ENCODE measurements around the gene HK1.

HK1 gene

DNA sequence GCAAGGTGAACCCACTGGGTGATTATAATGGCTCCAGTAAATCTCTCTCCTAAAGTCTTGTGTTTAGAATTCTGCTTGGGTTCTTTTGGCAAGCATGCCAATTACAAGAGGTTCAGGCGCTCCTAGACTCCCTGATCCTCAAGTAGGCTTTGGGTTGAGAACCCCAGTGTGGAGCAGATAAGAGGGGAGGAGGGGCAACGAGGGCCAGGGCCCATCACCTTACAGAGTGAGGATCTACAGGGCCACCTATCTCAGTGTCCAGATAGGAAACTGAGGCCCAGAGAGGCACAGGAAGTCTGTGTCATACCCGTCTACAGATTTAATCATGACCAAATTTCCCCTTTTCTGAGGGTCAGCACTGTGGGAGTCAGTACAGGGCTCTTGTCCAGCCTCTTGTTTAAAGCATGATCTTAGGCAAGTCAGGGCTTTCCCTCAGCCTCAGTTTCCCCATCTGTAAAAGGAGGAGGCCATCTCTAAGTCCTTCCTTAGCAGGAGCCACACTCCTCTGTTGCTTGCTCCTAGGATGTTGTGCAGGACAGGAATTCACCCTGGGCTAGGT lies 134.0 kb downstream of the HK1 start:
- no peak overlapping the region for H3K27ac Mint-ChIP-seq (ENCODE audit: low read depth)
- H3K9me3 Mint-ChIP-seq, result no peaks in the 10 kb centered on the region
- ATAC-seq (replicated peaks; ENCODE audit: extremely low read depth, poor library complexity, severe bottlenecking) (no peak), DNase-seq (ENCODE audit: low spot score in 2 of 2) (no peak)
- peaks cover 4% of the 10 kb centered on the region for H3K36me3 Mint-ChIP-seq (ENCODE audit: insufficient read depth)
- peaks cover 10% of the 10 kb centered on the region for H3K27me3 Mint-ChIP-seq
- H3K4me3 Mint-ChIP-seq, result no peak overlapping the region
- peaks cover 15% of the 10 kb centered on the region for H3K4me1 Mint-ChIP-seq

DNA sequence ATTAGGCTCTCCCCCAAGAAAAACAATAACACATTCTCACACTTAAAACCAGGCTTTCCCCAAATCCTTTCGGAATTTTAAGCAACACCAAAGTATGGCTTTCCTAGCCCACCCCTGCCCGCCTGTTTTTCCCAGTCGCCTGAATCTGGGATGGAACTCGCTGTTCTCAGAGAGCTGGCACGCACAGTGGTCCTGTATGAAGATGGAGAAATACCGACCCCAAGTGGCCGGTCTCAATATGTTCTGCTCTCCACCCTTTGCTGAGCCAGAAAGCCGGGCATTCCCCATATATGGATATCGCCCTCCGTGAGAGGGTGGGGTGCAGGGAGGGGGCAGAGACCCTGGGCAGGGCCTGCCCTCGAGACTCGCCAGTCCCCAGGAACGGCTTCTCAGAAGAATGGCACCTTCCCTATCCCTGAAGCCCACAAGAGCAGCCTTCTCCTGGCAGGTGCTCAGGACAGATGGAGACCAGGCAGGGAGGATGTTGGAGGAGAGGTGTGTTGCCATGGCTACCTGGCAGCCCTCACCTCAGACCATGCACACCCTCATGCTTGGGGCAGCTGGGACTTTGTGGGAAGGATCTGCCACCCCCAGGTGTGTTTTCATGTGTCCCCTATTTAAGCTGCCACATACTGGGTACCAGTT lies 135.0 kb downstream of the HK1 start:
- peaks cover 2% of the 10 kb centered on the region for H3K36me3 Mint-ChIP-seq (ENCODE audit: insufficient read depth)
- H3K27me3 Mint-ChIP-seq, result peaks cover 10% of the 10 kb centered on the region
- ATAC-seq (replicated peaks; ENCODE audit: extremely low read depth, poor library complexity, severe bottlenecking) (no peak), DNase-seq (ENCODE audit: low spot score in 2 of 2) (no peak)
- no peak overlapping the region for H3K4me3 Mint-ChIP-seq
- H3K9me3 Mint-ChIP-seq, result no peaks in the 10 kb centered on the region
- H3K4me1 Mint-ChIP-seq, result peaks cover 7% of the 10 kb centered on the region
- H3K27ac Mint-ChIP-seq (ENCODE audit: low read depth), result no peak overlapping the region

DNA sequence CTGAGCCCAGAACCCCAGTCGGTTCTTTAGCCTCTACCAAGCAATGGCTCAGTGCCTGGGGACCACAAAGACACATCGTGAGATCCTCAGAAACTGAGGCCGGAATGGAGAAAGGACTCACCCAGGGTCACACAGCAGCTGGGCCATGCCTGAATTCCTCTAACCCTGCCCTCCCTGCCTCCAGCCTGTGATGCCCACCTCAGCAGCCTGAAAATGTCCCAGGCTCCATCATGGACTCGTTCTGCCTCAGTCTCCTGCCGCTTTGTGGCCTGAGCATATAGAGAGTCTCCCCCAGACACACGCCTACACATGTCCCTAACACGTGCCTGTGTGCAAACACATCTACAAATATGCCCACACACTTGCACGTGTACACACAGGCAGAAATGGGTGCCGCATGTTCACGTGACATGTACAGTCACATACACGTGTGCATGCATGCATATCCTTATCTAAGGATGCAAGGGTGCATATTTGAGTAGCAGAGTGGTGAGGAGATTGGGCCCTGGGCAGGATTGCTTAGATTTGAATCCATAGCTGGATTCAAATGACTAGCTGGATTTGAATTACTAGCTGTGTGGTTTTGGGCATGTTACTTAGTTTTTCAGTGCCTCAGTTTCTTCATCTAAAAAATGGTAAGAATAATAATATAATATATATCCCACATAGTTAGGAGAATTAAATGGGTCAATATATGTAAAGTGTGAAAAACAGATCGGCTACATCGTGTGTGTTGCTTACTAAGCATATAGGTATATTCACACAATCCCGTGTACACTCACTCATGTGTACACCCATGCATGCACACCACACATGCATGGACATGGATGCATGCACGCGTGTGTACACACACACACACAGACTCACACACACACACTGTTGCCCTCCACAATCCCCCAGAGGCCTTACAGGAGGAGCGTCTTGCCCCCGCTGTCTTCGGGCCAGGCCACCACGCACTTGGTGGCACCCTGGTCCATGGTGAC lies 136.0 kb downstream of the HK1 start:
- DNase-seq (ENCODE audit: low spot score in 2 of 2) (no peak), ATAC-seq (replicated peaks; ENCODE audit: extremely low read depth, poor library complexity, severe bottlenecking) (no peak)
- no peaks in the 10 kb centered on the region for H3K9me3 Mint-ChIP-seq
- no peak overlapping the region for H3K27ac Mint-ChIP-seq (ENCODE audit: low read depth)
- no peaks in the 10 kb centered on the region for H3K36me3 Mint-ChIP-seq (ENCODE audit: insufficient read depth)
- H3K4me3 Mint-ChIP-seq, result no peak overlapping the region
- peaks cover 10% of the 10 kb centered on the region for H3K27me3 Mint-ChIP-seq
- H3K4me1 Mint-ChIP-seq, result no peaks in the 10 kb centered on the region

DNA sequence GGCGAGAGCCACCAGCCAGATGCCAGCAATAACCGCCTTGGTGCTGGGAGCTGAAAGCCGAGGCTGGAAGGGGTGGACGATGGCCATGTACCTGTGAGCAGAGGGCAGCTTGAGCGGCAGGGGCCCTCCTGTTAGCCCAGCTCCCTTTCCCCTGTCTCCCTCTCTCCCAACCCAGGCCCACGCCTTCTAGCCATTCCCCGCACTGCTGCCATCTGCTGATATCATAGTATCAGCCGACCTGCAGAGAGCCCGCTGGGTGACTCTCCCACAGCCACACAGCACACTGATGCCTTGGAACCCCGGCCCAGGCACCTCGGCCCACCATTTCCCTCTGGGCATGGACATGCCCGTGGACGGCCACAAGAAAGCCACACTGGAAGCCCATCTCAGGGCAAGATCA lies 136.8 kb downstream of the HK1 start:
- no peak overlapping the region for H3K4me3 Mint-ChIP-seq
- no peak for ATAC-seq (replicated peaks; ENCODE audit: extremely low read depth, poor library complexity, severe bottlenecking)
- no peak overlapping the region for H3K27ac Mint-ChIP-seq (ENCODE audit: low read depth)

DNA sequence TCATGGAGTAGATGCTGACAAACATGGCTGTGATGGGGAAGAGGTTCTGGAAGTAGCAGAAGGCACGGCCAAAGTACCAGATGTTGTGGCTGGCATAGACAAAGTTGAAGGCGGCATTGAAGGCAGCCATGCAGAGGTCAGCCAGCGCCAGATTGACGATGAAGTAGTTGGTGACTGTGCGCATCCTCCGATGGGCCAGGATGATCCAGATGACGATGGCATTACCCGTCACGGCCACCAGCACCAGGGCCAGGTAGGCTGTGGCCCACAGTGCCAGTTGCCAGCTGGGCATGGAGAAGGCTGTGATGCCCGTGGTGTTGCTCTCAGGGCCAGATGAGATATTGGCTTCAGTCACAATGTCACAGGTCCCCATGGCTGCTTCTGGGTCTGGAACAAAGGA lies 137.7 kb downstream of the HK1 start:
- H3K27me3 Mint-ChIP-seq, result peaks cover 10% of the 10 kb centered on the region
- H3K27ac Mint-ChIP-seq (ENCODE audit: low read depth), result no peak overlapping the region
- ATAC-seq (replicated peaks; ENCODE audit: extremely low read depth, poor library complexity, severe bottlenecking), result no peak
- H3K4me1 Mint-ChIP-seq, result no peaks in the 10 kb centered on the region
- H3K4me3 Mint-ChIP-seq, result no peak overlapping the region
- no peaks in the 10 kb centered on the region for H3K9me3 Mint-ChIP-seq
- no peak for DNase-seq (ENCODE audit: low spot score in 2 of 2)
- H3K36me3 Mint-ChIP-seq (ENCODE audit: insufficient read depth), result no peaks in the 10 kb centered on the region

More for the DNA sequence above, 136.8 kb downstream of the HK1 start:
- Mint-ChIP-seq H3K4me1 (no peaks in the 10 kb centered on the region), H3K27me3 (peaks cover 10% of the 10 kb centered on the region), H3K9me3 (no peaks in the 10 kb centered on the region), H3K36me3 (ENCODE audit: insufficient read depth) (no peaks in the 10 kb centered on the region)
- no peak for DNase-seq (ENCODE audit: low spot score in 2 of 2)

DNA sequence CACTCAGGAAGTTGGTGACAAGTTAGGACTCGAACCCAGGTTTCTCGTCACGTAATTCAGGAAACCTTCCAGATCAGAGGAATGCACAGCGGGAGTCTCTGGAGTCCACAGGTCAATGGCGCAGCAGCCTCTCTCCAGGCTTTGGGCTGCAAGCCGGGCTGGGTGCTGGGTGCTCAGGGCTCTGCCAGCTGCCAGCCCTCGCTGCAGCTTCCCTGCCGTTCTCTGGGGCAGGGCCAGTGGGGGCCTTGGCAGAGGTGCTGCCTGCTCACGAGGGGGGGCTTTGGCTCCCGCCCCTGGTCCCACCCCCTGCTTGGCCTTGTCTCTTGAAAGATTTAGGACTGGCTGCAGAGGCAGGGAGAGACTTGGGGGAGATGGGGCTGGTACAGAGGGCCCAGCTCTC lies 138.4 kb downstream of the HK1 start, which contains the start of gene TACR2:
Gene TACR2 (minus strand): TSS at position 224 of the 400 bp plus-strand sequence. CDS start 595 bp downstream, outside the sequence.
- Mint-ChIP-seq H3K36me3 (ENCODE audit: insufficient read depth) (no peaks in the 10 kb centered on the region), H3K4me3 (no peak within 1 kb of the TSS), H3K27me3 (peaks cover 10% of the 10 kb centered on the region), H3K4me1 (no peaks in the 10 kb centered on the region), H3K27ac (ENCODE audit: low read depth) (no peak within 1 kb of the TSS), H3K9me3 (no peaks in the 10 kb centered on the region)
- DNase-seq (ENCODE audit: low spot score in 2 of 2) (no peak), ATAC-seq (replicated peaks; ENCODE audit: extremely low read depth, poor library complexity, severe bottlenecking) (no peak)

DNA sequence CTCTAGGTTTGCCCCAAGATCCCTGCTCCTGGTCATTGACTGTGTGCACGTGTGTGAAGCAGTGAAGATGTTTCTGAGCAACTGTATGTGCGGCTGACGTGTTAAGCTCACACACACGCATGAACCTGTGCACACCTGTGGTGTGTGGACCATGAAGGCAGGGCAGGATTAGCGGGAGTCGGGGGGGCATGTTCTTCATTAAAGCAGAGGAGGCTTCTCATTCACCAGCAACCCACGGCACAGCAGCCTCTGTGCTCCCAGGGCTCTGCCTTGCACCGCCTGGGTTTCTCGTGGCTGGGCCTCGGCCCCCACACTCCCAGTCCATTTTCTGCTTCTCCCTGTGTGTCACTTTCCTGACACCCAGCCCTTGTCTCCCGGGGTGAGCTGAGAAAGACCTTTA lies 139.2 kb downstream of the HK1 start:
- no peak for ATAC-seq (replicated peaks; ENCODE audit: extremely low read depth, poor library complexity, severe bottlenecking)
- H3K36me3 Mint-ChIP-seq (ENCODE audit: insufficient read depth), result no peaks in the 10 kb centered on the region
- DNase-seq (ENCODE audit: low spot score in 2 of 2), result no peak
- H3K27ac Mint-ChIP-seq (ENCODE audit: low read depth), result no peak overlapping the region
- no peaks in the 10 kb centered on the region for H3K4me1 Mint-ChIP-seq
- peaks cover 10% of the 10 kb centered on the region for H3K27me3 Mint-ChIP-seq
- H3K9me3 Mint-ChIP-seq, result no peaks in the 10 kb centered on the region
- H3K4me3 Mint-ChIP-seq, result no peak overlapping the region

DNA sequence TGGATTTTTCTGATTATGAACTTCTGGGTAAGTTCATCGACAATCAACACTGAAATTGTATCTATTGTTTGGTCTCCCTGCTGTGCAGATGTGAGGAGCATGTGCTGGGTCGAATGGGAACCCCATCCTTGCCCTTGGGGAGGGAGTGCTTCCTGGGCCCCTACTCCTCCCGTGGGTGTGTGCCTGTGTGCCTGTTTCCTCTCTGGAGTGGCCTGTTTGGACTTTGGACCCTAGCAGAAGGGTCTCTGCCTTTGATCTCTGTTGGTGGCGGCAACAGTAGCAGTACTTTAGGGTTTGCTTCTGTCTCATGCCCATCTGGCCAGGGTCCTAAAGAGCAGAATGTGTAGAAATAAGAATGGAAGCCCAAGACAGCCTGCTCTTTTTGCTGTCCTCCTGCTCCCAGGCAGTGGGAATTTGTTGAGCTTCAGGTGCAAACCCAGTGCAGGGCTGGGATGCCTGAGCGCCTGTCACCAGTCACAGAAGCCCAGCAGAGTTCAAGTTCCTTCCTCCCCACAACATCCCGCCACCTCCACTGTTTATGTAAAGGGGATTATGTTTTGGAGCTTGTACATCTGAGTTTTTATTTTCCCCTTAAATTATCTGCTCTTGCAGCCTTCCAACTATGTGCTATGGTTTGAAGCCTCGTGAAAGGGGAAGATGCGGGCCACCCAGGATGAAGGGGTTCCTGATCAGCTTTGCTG lies 139.9 kb downstream of the HK1 start:
- no peak overlapping the region for H3K27ac Mint-ChIP-seq (ENCODE audit: low read depth)
- DNase-seq (ENCODE audit: low spot score in 2 of 2) (no peak), ATAC-seq (replicated peaks; ENCODE audit: extremely low read depth, poor library complexity, severe bottlenecking) (no peak)
- no peaks in the 10 kb centered on the region for H3K9me3 Mint-ChIP-seq
- H3K4me3 Mint-ChIP-seq, result no peak overlapping the region
- H3K4me1 Mint-ChIP-seq, result no peaks in the 10 kb centered on the region
- H3K27me3 Mint-ChIP-seq, result peaks cover 10% of the 10 kb centered on the region
- H3K36me3 Mint-ChIP-seq (ENCODE audit: insufficient read depth), result no peaks in the 10 kb centered on the region

DNA sequence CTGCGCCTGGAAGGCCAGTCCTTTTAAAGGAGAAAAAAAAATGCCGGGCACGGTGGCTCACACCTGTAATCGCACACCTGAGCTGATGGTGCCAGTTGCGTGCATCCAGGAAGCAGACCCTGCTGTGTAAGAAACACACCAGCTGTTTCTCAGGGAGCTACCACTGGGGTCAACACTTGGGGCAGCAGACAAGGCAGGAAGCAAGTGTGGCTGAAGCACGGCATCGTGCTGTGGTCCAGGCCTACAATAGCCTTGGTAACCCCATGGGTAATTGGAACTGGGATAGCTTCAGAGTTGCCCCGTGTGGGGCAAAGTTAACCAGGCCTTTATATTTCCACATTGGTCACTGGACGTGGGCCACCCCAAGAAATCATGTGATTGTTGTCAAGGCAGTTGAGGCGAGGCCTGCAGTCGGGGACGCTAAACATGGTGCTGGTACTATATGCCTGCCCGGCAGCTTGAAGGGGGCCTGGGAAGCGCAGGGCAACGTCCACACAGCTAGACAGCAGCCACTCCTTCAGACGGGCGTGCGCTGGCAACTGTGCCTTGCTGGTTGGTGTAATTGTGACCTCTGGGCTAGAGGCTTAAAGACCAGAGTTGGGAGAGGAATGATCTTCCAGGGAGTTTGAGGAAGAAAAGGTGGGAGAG lies 140.9 kb downstream of the HK1 start:
- Mint-ChIP-seq H3K4me1 (peaks cover 6% of the 10 kb centered on the region), H3K4me3 (no peak overlapping the region), H3K9me3 (no peaks in the 10 kb centered on the region), H3K36me3 (ENCODE audit: insufficient read depth) (peaks cover 2% of the 10 kb centered on the region), H3K27me3 (peaks cover 10% of the 10 kb centered on the region), H3K27ac (ENCODE audit: low read depth) (no peak overlapping the region)
- DNase-seq (ENCODE audit: low spot score in 2 of 2) (no peak), ATAC-seq (replicated peaks; ENCODE audit: extremely low read depth, poor library complexity, severe bottlenecking) (no peak)

DNA sequence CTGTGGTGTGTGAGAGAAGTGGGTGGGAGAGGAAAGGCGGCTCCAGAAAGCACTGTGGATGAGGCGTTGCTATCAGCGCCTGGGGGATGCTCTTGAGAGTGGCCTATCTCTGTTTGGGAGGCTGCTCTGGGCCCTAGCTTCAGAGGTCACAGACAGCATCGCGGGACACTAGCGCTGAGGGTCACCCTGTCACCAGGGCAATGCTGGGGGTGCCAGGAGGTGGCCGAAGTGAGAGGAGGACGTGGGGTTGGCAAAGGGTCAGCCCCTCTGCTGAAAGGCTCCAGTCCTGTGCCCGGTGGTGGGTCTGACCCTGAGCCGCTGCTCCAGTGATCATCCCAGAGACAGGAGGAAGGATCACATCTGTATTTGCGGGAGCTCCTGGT lies 141.4 kb downstream of the HK1 start:
- peaks cover 2% of the 10 kb centered on the region for H3K36me3 Mint-ChIP-seq (ENCODE audit: insufficient read depth)
- ATAC-seq (replicated peaks; ENCODE audit: extremely low read depth, poor library complexity, severe bottlenecking), result no peak
- no peak overlapping the region for H3K27ac Mint-ChIP-seq (ENCODE audit: low read depth)

DNA sequence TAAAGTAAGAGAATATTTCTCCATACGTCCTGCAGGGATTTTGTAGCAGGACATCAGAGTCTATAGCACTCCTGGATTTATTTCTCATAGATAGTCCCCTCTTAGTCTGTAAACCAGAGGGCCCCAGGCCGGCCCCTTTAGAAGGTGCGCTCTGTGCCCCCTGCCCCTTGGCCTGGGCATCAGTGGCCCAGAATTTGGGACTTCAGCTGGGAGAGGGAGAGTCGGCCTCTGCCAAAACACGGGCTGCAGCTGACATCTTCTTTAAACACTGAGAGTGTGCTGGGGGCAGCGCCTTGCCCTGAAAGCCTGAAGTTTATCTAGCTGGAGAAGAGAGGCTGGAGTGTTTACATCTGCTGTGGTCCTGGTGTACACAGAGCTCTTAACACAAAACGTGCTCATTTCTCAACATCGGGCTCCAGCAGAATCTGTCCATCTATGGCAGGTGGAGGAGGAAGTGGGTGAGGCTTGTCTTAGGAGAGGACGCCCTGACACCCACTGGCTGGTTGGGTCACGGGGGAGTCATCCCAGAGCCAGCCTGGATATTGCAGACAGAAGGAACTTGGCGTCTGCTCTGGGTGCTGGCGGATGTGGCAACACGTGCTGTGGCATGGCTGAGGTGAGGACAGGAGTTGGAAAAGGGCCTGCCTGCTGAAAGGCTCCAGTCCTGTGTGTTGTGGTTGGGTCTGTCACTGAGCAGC lies 143.5 kb downstream of the HK1 start:
- no peak overlapping the region for H3K4me3 Mint-ChIP-seq
- DNase-seq (ENCODE audit: low spot score in 2 of 2) (no peak), ATAC-seq (replicated peaks; ENCODE audit: extremely low read depth, poor library complexity, severe bottlenecking) (no peak)
- no peaks in the 10 kb centered on the region for H3K27me3 Mint-ChIP-seq
- H3K9me3 Mint-ChIP-seq, result no peaks in the 10 kb centered on the region
- peaks cover 2% of the 10 kb centered on the region for H3K36me3 Mint-ChIP-seq (ENCODE audit: insufficient read depth)
- peaks cover 15% of the 10 kb centered on the region for H3K4me1 Mint-ChIP-seq
- H3K27ac Mint-ChIP-seq (ENCODE audit: low read depth), result no peak overlapping the region

More for the DNA sequence above, 141.4 kb downstream of the HK1 start:
- peaks cover 10% of the 10 kb centered on the region for H3K27me3 Mint-ChIP-seq
- H3K4me1 Mint-ChIP-seq, result peaks cover 7% of the 10 kb centered on the region
- no peak for DNase-seq (ENCODE audit: low spot score in 2 of 2)
- no peaks in the 10 kb centered on the region for H3K9me3 Mint-ChIP-seq
- H3K4me3 Mint-ChIP-seq, result no peak overlapping the region
